Activated gamma-delta T cell treated with Interleukin-2 at 50 U/mL for 16 hours (primary cell): ENCODE data around the gene RPGR.

ENCODE experiments used
- DNase-seq: peaks from one replicate; pipeline ENCODE4 v3.0.0-alpha.2; 2020

Gene RPGR

GRCh38 chrX:38326086-38326485 lies 1.2 kb downstream of the RPGR start:
- no peak for DNase-seq

GRCh38 chrX:38320819-38321218 lies 6.5 kb downstream of the RPGR start:
- DNase-seq, result no peak

DNA sequence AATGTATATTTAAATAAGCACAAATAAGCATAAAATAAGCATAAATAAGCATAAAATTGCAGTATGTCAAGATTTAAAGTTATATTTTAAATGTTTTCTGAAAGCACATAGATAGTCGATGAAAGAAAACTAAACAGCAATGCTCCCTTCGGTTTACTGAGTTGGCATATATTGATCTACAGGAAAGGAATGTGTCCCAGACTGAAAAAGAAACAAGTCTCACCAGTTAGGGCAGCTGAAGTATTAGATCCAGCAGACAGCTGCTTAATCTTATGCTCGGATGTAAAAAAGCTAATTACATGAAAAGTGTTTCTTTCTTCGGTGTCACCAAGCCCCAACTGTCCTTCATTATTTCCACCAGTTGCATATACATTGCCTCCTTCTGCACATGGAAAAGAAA lies 8.7 kb downstream of the RPGR start:
- DNase-seq, result no peak

GRCh38 chrX:38318196-38318595 lies 9.1 kb downstream of the RPGR start:
- no peak for DNase-seq

DNA sequence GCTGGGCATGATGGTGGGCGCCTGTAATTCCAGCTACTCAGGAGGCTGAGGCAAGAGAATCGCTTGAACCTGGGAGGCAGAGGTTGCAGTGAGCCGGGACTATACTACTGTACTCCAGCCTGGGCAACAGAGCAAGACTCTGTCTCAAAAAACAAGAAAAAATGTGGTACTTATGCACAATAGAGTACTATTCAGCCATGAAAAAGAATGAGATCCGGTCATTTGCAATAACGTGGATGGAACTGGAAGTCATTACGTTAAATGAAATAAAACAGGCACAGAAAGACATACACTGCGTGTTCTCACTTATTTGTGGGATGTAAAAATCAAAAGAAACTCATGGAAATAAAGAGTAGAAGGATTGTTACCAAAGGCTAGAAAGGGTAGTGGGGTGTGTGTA lies 12.1 kb downstream of the RPGR start:
- no peak for DNase-seq

- no peak for DNase-seq
Measured at GRCh38 chrX:38313190-38313589, 14.1 kb downstream of the RPGR start.

DNA sequence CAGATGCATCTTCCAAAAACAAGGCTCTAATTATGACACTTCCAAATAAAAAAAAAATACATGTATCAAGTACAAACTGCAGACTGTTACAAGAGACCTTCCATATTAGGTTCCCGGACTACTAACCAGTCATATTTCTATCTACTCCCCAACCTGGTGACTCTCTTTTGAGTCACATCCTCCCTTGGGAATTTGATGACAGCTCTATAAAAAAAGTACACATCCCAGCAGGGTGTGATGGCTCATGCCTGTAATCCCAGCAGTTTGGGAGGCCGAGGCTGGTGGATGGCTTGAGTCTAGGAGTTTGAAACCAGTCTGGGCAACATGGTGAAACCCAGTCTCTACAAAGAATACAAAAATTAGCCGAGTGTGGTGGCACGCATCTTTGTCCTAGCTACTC lies 14.9 kb downstream of the RPGR start:
- DNase-seq, result no peak

GRCh38 chrX:38311743-38312142 lies 15.6 kb downstream of the RPGR start:
- no peak for DNase-seq

DNA sequence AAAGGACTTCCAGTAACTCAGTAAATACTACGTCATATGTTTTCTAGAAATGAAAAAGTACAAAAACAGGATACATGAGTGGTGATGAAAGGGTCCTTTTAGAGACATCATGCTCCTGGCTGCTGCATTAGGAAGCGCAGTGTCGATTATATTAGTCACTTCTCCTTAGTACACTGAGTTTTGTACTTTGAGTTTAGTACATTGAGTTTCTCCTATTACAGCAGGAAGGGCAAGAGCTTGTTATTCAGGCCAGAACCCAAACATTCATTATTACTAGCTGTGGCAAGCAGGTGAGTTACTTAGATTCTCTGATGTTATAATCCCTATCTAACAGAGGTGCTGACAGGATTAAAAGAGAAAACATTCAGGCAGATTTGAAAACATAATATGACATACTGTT lies 21.3 kb downstream of the RPGR start:
- DNase-seq, result no peak

GRCh38 chrX:38304010-38304409 lies 23.3 kb downstream of the RPGR start:
- no peak for DNase-seq

- DNase-seq, result no peak
Measured at GRCh38 chrX:38293741-38294140, 33.6 kb downstream of the RPGR start.

DNA sequence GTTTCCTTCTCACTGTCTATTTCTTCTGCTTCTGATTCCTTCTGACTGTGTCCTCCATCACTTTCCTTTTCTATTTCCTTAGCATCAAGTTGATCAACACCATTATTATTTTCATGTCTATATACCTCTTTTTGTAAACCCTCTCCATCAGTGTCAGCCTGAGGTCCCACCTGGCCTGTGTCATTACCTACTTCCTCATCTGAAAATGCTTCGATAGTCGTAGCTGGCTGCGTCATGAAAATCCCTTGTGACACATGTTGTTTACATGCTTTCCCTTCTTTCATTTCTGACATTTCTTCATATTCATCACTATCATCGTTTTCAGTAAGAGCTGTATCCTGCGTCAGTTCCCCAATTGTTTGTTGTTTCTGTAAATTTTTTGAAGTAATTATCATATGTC lies 39.6 kb downstream of the RPGR start:
- DNase-seq, result no peak

- no peak for DNase-seq
Measured at GRCh38 chrX:38285649-38286048, 41.7 kb downstream of the RPGR start.

GRCh38 chrX:38282049-38282448 lies 45.3 kb downstream of the RPGR start:
- DNase-seq, result no peak

GRCh38 chrX:38279188-38279587 lies 48.1 kb downstream of the RPGR start:
- no peak for DNase-seq

DNA sequence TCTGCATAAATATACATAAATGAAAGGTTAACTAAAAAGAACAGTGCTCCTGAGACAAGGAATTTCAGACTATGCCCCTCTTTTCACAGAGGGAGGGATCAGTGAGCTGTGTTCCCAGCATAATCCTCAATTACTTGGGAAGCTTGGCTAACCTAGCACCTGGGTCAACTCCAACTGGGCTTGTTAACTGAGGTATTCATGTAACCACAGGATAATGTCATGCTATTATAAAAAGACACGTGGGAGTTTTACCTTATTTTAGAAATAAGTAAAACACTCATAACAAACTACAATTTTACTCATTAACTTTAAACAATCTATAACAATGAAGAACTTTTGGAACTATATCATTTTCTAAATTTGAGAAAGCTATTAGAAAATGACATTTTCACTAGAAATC lies 48.6 kb downstream of the RPGR start:
- DNase-seq, result no peak

- no peak for DNase-seq
Measured at GRCh38 chrX:38277802-38278201, 49.5 kb downstream of the RPGR start.

GRCh38 chrX:38277136-38277535 lies 50.2 kb downstream of the RPGR start:
- DNase-seq, result no peak

DNA sequence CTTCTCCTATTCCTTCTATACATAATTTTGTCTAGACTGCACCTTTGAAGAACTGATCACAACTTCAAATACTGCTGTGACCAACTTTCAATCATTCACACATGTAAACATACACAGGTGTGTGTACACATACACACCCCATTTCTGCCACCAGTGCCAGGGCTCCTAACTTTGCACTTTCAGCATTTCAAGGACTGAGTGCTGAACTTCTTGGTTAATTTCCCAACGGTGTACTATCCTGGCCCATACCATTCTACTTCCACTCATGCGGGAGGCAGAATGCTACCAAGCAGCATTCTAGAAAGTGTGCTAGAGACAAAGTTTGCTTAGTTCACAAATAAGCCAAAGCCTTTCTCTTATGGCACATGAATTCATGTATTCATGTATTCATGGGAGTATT lies 51.2 kb downstream of the RPGR start:
- DNase-seq, result no peak

- DNase-seq, result no peak
Measured at GRCh38 chrX:38275615-38276014, 51.7 kb downstream of the RPGR start.

- DNase-seq, result no peak
Measured at GRCh38 chrX:38273453-38273852, 53.9 kb downstream of the RPGR start.

DNA sequence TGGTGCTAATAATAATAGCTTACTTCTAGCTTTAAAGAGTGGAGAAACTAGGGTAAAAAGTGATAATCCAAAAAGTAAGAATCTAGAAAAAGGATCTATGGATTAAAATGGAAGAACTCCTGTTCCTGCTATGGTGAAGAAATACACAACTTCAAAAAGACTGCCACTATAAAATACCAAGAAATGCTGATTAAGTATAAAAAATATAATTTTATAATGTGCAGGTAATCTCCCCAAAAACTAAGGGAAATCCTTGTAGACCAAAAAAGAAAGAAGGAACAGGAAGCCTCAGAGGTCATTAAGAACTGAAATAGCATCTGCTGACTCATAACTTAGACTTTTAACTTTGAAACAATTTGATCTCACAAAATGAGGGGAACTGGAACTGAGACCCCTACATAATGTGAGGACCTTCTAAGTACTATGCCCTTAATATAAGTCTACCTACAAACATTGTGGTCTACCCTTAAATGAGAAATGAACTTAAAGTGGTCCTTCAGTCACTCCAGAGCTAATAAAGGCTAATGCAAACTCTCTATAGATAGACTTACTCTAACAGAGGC lies 56.1 kb downstream of the RPGR start:
- DNase-seq, result no peak

GRCh38 chrX:38268011-38268410 lies 59.3 kb downstream of the RPGR start:
- no peak for DNase-seq

GRCh38 chrX:38262715-38263620 lies 64.3 kb downstream of the RPGR start:
- DNase-seq, result no peak

DNA sequence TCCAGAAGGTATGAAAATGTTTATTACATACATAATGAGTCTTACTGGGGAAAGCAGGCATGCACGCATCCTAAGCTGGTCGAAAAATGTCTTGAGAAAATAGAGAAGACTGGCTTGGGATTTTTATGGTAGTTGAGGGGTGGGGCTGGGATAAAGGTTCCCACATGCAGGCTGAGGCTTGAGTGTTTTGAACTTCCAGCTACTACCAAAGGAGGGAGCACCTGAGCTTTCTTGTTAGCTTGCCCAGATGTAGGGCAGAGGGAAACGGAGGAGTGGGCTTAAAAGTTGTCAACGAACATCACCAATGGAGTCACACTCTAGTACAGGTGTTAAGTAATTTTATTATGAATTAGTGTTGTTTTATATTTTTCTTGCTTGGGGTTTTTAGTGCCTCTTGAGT lies 67.1 kb downstream of the RPGR start:
- DNase-seq, result no peak
